ENCODE measurements around the gene ALG11. TPM values are rescaled to one million over a fixed set of nuclear protein-coding genes. Genes with fewer than 3 reads are reported as not detected.

The ALG11 gene
- total and polyA plus RNA-seq, 2 donors (not counting 1 experiment from before 2014, with no cell fraction given), result 3.2 to 38.8 TPM

DNA sequence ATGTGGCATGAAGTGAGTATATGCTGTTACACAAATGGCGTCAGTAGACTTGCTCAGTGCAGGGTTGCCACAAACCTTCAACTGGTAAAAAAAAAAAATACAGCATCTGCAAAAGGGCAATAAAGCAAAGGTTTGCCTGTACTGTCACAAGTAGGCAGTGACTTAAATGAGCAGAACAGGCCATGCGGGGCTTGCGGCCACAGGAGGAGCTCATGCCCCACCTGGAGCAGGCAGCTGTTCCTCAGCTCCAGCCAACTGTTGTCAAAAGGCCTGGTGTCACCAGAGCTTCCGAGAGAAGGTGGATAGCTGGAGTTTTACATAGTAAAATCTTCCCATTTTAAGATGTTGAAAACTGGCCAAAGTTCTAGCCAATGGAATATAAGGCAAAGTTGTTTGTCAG, 8.7 kb upstream of the ALG11 start:
- Mint-ChIP-seq H3K27ac (no peak overlapping the region), H3K27me3 (peaks cover 30% of the 10 kb centered on the region), H3K9me3 (ENCODE audit: insufficient read depth) (no peaks in the 10 kb centered on the region), H3K4me1 (no peaks in the 10 kb centered on the region), H3K4me3 (no peak overlapping the region)
- WGBS (ENCODE audit: insufficient coverage), result 100% methylated on average over 3 of the region's 4 CpGs
- Histone ChIP-seq H2AFZ (ENCODE audit: insufficient read depth, low read depth, low read length, poor library complexity, severe bottlenecking) (no peak overlapping the region), H3K9ac (ENCODE audit: low read length) (no peak overlapping the region), H3K27ac (ENCODE audit: low read length in 2 of 2) (no peak overlapping the region), H3K4me1 (ENCODE audit: control insufficient read depth in 2 of 2, insufficient read depth in 2 of 2, low read length in 2 of 2) (no peaks in the 10 kb centered on the region), H3K27me3 (replicated peaks in 1 of 4; ENCODE audit: control extremely low read depth in 1 of 4, control insufficient read depth in 3 of 4, insufficient read depth in 4 of 4, low read length in 3 of 4) (peaks cover 0 to 13% (median 0%) of the 10 kb centered on the region in 4 experiments), H3K36me3 (replicated peaks in 1 of 2; ENCODE audit: control extremely low read depth in 1 of 2, control insufficient read depth in 1 of 2, extremely low read depth in 1 of 2, insufficient read depth in 2 of 2, low read length in 1 of 2) (no peaks in the 10 kb centered on the region), H3K9me3 (ENCODE audit: control extremely low read depth in 1 of 3, control insufficient read depth in 2 of 3, insufficient read depth in 1 of 3, low read length in 2 of 3) (no peaks in the 10 kb centered on the region), H4K20me1 (ENCODE audit: control insufficient read depth, insufficient read depth, low read length, poor library complexity, severe bottlenecking) (no peaks in the 10 kb centered on the region), H3K4me3 (ENCODE audit: control extremely low read depth in 1 of 5, extremely low read depth in 1 of 5, insufficient read depth in 1 of 5, low read depth in 2 of 5, low read length in 4 of 5) (no peak overlapping the region), H3K79me2 (ENCODE audit: control insufficient read depth, insufficient read depth, low read length) (no peaks in the 10 kb centered on the region), H3K4me2 (replicated peaks; ENCODE audit: low read depth, low read length, poor library complexity, severe bottlenecking) (no peak overlapping the region)
- DNase-seq (no peak), ATAC-seq (ENCODE audit: low read depth) (no peak)
- intact Hi-C loops (cut with micrococcal nuclease), result no loop called here
- TF ChIP-seq, protein P1, sequence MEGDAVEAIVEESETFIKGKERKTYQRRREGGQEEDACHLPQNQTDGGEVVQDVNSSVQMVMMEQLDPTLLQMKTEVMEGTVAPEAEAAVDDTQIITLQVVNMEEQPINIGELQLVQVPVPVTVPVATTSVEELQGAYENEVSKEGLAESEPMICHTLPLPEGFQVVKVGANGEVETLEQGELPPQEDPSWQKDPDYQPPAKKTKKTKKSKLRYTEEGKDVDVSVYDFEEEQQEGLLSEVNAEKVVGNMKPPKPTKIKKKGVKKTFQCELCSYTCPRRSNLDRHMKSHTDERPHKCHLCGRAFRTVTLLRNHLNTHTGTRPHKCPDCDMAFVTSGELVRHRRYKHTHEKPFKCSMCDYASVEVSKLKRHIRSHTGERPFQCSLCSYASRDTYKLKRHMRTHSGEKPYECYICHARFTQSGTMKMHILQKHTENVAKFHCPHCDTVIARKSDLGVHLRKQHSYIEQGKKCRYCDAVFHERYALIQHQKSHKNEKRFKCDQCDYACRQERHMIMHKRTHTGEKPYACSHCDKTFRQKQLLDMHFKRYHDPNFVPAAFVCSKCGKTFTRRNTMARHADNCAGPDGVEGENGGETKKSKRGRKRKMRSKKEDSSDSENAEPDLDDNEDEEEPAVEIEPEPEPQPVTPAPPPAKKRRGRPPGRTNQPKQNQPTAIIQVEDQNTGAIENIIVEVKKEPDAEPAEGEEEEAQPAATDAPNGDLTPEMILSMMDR (IDR thresholded peaks at IDR 0.05), result no peak
- no peak for TF ChIP-seq EZH2 (IDR thresholded peaks at IDR 0.05; ENCODE audit: borderline replicate concordance, insufficient read depth, low read depth, low read length, poor library complexity, severe bottlenecking)
- ChIA-PET POLR2A (no interaction called here), CTCF (interaction anchor here (0.6 to 1.4 kb wide), 5 partner anchors 9 to 200 kb away, joined by 3 to 6 read pairs (median 3); partner anchors contain the start of gene ALG11)

GRCh38 chr13:52004511-52005170, 7.6 kb upstream of the ALG11 start:
- DNase-seq (no peak), ATAC-seq (ENCODE audit: low read depth) (no peak)
- intact Hi-C loops (cut with micrococcal nuclease), result no loop called here
- H3K79me2 ChIP-seq (ENCODE audit: control insufficient read depth, insufficient read depth, low read length), result no peaks in the 10 kb centered on the region
- H3K27ac Mint-ChIP-seq, result no peak overlapping the region
- peaks cover 25% of the 10 kb centered on the region for H3K27me3 Mint-ChIP-seq
- H3K9ac ChIP-seq (ENCODE audit: low read length), result no peak overlapping the region
- no peaks in the 10 kb centered on the region for H4K20me1 ChIP-seq (ENCODE audit: control insufficient read depth, insufficient read depth, low read length, poor library complexity, severe bottlenecking)
- H3K27me3 ChIP-seq (replicated peaks in 1 of 4; ENCODE audit: control extremely low read depth in 1 of 4, control insufficient read depth in 3 of 4, insufficient read depth in 4 of 4, low read length in 3 of 4), result peaks cover 0 to 11% (median 2%) of the 10 kb centered on the region in 4 experiments
- H3K4me1 Mint-ChIP-seq, result no peaks in the 10 kb centered on the region
- H3K4me3 ChIP-seq (ENCODE audit: control extremely low read depth in 1 of 5, extremely low read depth in 1 of 5, insufficient read depth in 1 of 5, low read depth in 2 of 5, low read length in 4 of 5), result no peak overlapping the region
- CTCF ChIA-PET, result interaction anchor here (0.7 to 1.4 kb wide), 3 partner anchors 8 to 198 kb away, joined by 3 to 6 read pairs (median 4); partner anchors contain the start of gene ALG11
- POLR2A ChIA-PET, result no interaction called here
- no peaks in the 10 kb centered on the region for H3K4me1 ChIP-seq (ENCODE audit: control insufficient read depth in 2 of 2, insufficient read depth in 2 of 2, low read length in 2 of 2)
- no peaks in the 10 kb centered on the region for H3K36me3 ChIP-seq (replicated peaks in 1 of 2; ENCODE audit: control extremely low read depth in 1 of 2, control insufficient read depth in 1 of 2, extremely low read depth in 1 of 2, insufficient read depth in 2 of 2, low read length in 1 of 2)
- 93% methylated on average over 7 of the region's 7 CpGs for WGBS (ENCODE audit: insufficient coverage)
- no peak overlapping the region for H3K27ac ChIP-seq (ENCODE audit: low read length in 2 of 2)
- no peak overlapping the region for H3K4me3 Mint-ChIP-seq
- no peaks in the 10 kb centered on the region for H3K9me3 Mint-ChIP-seq (ENCODE audit: insufficient read depth)
- TF ChIP-seq, protein P1 (IDR thresholded peaks at IDR 0.05), result no peak
- TF ChIP-seq EZH2 (IDR thresholded peaks at IDR 0.05; ENCODE audit: borderline replicate concordance, insufficient read depth, low read depth, low read length, poor library complexity, severe bottlenecking), result no peak
- no peak overlapping the region for H2AFZ ChIP-seq (ENCODE audit: insufficient read depth, low read depth, low read length, poor library complexity, severe bottlenecking)
- no peaks in the 10 kb centered on the region for H3K9me3 ChIP-seq (ENCODE audit: control extremely low read depth in 1 of 3, control insufficient read depth in 2 of 3, insufficient read depth in 1 of 3, low read length in 2 of 3)
- H3K4me2 ChIP-seq (replicated peaks; ENCODE audit: low read depth, low read length, poor library complexity, severe bottlenecking), result no peak overlapping the region
